GM21423 (cell line): Measurements from ENCODE around the gene CNOT10.
A peak's percentile ranks its signal among the peaks of the same experiment; 100 is the strongest.
"Not testable (repeated sequence)": the region's sequence is repeated elsewhere in the genome, so short reads cannot be mapped to it uniquely, and the experiment has no call there.

Experiments used
- ATAC-seq: cut with Tn5 transposase; IDR thresholded peaks from one replicate; pipeline ENCODE4 v1.9.1; 2021; ENCODE audit warnings: mild to moderate bottlenecking, moderate library complexity; ENCODE audit not compliant: unreplicated experiment

The CNOT10 gene, protein sequence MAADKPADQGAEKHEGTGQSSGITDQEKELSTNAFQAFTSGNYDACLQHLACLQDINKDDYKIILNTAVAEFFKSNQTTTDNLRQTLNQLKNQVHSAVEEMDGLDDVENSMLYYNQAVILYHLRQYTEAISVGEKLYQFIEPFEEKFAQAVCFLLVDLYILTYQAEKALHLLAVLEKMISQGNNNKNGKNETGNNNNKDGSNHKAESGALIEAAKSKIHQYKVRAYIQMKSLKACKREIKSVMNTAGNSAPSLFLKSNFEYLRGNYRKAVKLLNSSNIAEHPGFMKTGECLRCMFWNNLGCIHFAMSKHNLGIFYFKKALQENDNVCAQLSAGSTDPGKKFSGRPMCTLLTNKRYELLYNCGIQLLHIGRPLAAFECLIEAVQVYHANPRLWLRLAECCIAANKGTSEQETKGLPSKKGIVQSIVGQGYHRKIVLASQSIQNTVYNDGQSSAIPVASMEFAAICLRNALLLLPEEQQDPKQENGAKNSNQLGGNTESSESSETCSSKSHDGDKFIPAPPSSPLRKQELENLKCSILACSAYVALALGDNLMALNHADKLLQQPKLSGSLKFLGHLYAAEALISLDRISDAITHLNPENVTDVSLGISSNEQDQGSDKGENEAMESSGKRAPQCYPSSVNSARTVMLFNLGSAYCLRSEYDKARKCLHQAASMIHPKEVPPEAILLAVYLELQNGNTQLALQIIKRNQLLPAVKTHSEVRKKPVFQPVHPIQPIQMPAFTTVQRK

DNA sequence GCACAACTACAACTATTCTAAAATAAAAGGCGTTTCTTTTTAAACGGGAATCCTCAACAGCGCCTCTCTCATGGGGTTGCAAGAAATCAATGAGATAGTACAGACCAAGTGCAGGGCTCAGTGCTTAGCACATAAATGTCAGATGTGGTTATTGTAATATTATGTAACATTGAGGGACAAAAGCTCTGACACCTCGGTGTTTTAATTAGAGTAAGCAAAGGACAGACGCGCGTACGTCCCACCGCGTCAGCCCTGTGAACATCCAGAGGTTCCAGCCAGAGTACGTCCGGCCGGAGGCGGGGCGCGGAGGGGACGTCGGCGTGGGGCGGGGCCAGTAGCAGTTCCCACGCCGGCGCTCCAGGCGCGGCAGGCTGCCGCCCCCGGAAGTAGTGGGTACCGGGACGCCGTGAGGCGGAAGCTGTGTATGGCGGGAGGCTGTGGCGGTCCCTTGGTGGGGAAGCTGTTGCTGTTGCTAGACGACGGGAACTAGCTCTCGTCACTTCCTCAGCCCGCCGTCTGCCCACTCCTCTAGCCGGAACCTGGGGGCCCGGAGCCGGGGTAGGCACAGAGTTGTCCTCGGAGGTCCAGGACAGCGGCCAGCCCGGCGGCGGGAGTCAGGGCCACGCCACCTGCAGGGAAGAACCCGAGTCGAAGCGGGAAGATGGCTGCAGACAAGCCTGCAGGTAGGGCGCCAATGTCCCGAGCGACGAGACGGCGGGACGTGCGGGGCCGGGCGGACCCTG, at the start of gene CNOT10:
Gene CNOT10, plus strand, starts transcription at position 389 of the 743 bp plus-strand sequence. Its CDS starts 273 bp downstream, at position 662.
- peak; percentile 98 for ATAC-seq

DNA sequence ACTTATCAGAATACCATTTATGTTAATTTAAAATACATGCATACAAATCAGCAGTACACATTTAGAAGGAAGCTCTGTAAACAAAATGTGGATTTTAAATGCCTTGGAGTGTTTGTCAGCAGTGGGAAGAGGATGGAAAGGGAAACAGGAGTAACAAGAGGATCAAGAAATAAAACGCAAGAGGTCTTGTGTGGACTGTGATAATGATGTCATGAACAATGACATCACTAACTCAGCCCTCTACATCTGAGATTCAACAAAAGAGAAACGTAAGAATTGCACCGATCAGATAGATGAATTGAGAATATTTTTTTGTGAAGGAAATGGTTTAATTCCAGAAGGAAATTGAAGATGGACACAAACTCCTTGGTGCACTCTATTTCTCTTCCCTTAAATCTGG, 44.0 kb upstream of the CNOT10 start:
- ATAC-seq = no peak

DNA sequence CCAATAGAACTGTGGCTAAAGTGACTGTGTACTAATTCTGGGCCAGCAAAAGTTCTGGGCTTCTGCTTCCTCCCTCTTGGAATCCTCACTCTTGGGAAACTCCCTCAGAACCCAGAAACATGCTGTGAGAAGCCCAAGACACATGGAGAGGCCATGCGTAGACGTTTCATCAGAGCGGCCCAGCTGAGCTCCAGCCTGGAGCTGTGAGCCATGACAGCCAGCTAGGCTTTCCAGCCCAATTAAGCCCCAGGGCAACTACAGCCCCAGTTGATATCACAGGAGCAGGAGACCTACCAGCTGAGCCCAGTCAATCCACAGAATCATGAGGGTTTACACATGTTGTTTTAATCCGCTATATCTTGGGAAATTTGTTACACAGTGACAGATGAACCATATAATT, 43.6 kb upstream of the CNOT10 start:
- no peak for ATAC-seq

DNA sequence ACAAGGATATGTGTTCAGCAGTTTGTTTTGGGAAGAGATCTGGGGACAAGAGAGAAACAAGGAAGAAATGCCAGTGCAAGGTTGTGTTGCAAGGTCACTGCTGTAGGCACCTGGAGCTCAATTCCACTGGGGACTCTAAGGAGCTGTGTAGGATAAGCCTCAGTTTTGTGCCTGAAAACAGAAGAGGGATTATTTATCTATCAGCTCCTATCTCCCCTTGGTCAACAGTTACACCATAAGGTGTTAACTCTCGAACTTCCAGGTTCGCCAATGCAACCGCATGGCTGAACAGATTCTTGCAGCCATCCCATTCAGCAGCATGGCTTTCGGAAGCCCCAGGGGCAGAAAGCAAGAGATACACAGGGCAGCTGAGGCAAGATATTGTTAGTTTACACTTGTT, 41.6 kb upstream of the CNOT10 start:
- ATAC-seq = no peak

DNA sequence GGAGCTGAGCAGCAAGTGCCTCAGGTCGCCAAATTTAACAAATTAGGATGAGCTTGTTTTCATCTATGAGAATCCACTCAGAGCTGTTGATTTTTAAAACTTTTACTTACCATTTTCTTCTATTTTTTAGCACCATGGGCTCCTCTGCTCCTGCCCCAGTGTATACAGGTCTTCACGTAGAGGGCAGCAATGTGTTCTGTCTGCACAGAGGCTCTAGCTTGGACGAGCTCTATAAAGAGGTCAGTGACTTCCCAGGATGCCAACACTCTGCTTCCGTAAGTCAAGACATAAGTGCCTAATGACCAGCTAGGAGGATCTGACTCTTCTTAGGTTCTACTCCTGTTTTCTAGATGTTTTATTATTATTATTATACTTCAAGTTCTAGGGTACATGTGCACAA, 41.2 kb upstream of the CNOT10 start:
- ATAC-seq = no peak

DNA sequence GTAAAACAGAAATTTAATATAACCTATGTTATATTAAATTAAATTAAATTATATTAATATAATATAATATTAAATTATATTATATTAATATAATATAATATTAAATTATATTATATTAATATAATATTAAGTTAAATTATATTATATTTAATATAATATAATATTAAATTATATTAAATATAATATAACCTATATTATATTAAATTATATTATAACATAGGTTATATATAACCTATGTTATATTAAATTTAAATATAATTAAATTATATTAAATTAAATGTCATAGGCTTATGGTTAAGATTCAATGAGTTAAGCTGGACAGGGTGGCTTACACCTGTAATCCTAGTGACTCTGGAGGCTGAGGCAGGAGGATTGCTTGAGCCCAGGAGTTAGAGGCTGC, 40.6 kb upstream of the CNOT10 start:
- no peak for ATAC-seq

DNA sequence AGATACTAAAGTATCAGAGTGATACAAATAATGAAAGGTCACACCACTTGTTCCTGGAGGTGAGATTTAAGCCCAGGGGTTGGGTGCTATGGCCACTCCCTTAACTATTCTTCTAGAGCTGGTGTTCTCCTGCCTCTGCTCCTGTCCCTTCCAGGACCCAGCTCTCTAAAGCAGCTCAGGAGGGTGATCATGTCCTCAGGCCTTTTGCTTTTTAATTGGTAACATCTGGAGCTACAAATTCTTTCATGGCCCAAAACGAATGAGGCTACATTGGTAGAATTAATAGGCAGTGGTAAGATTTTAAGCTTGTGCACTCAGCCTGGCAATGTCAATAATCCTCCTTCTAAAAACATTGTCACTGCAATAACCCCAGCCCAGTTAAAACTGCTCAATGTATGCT, 38.2 kb upstream of the CNOT10 start:
- no peak for ATAC-seq

DNA sequence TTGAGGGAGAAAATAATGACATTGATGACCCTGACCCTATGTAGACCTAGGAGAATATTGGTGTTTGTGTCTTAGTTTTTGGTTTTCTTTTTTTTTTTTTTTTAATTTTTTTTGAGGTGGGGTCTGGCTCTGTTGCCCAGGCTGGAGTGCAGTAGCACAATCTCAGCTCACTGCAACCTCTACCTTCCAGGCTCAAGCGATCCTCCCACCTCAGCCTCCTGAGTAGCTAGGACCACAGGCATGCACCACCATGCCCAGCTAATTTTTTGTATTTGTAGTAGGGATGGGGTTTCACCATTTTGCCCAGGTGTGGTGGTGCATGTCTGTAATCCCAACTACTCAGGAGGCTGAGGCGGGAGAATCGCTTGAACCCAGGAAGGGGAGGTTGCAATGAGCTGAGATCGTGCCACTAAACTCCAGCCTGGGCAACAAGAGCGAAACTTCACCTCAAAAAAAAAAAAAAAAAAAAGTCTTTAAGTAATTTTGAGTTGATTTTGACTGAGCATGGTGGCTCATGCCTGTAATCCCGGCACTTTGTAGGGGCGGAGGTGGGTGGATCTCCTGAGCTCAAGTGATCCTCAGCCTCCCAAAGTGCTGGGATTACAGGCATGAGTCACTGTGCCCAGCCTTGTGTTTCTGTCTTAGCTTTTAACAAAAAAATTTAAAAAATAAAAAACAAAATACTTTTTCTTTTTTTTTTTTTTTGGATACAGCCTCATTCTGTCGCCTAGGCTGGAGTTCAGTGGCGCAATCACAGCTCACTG, 32.5 kb upstream of the CNOT10 start:
- not testable (repeated sequence) for ATAC-seq

DNA sequence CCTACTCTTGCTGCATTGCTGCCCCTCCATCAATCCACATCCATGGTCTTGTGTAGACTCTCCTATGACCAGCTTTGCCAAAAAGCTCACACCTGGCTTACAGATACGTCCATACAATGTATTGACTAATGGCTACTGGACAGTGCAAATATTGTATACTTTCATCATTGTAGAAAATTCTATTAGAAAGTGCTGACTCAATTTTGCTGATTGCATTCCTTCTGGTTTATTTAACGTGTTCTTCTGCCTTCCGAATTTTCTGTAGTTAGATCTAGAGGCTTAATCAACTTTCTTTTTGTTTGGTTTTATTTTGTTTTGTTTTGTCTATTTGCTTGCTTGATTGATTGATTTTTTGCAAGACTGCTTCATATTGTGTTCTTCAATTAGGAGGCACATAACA, 29.8 kb upstream of the CNOT10 start:
- no peak for ATAC-seq

DNA sequence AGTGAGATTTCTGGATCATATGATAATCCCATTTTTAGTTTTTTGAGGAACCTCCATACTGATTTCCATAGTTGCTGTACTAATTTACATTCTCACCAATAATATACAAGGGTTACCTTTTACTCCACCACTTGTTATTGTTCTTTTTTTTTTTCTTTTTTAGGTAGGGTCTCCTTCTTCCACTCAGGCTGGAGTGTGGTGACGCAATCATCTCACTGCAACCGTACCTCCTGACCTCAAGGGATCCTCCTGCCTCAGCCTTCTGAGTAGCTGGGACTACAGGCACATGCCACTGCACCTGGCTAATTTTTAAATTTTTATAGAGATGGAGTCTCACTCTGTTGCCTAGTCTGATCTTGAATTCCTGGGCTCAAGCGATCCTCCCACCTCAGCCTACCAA, 24.4 kb upstream of the CNOT10 start:
- no peak for ATAC-seq

DNA sequence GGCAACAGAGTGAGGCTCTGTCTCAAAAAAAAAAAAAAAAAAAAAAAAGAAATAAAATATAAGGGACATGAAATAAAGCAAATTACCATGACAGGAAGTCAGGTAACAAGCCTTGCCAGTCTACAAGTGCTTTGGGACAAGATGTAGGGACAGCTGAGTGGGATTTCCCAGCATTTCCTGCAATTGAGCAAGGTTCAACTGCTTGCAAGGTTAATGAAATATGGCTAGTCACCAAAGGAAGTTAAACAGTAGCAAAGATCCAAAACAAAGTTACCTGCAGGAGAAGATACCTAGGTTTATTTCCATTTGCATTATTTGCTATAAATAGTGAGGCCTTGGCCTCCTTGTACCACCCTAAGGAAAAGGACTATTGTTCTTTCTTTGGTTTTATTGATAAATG, 22.3 kb upstream of the CNOT10 start:
- no peak for ATAC-seq

DNA sequence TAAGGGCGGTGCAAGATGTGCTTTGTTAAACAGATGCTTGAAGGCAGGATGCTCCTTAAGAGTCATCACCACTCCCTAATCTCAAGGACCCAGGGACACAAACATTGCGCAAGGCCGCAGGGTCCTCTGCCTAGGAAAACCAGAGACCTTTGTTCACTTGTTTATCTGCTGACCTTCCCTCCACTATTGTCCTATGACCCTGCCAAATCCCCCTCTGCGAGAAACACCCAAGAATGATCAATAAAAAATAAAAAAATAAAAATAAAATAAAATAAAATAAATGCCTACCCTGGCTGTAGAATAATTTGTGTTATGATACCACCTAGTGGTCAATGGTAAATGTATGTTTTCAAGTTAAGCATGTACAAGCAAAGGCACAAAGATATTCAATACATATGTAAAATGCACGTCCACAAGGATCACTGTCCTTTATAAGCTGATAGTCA, 20.3 kb upstream of the CNOT10 start:
- not testable (repeated sequence) for ATAC-seq

DNA sequence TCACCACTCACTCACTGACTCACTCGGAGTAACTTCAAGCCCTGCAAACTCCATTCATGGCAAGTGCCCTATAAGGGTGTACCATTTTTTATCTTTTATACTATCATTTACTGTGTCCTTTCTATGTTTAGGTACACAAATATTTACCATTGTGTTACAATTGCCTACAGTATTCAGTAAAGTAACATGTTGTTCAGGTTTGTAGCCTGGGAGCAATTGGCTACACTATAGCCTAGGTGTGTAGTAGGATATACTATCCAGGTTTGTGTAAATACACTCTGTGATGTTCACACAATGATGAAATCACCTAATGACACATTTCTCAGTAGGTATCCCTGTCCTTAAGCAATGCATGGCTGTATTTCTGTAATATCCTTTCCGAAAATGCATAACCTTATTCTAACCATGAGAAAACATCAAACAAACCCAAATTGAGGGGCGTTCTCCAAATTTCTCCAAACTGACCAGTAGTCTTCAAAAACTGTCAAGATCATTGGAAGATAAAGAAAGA, 17.9 kb upstream of the CNOT10 start:
- ATAC-seq = no peak

DNA sequence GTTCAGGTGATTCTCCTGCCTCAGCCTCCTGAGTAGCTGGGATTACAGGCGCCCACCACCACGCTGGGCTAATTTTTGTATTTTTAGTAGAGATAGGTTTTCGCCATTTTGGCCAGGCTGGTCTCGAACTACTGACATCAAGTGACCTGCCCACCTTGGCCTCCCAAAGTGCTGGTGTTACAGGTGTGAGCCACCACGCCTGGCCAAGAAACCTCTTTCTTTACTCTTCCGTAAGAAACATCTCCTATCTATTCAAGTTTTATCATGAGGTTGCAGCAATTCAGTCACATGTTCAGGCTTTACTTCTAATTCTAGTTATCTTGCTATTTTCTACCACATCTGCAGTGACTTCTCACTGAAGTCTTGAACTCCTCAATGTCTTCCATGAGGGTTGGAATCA, 15.8 kb upstream of the CNOT10 start:
- not testable (repeated sequence) for ATAC-seq

DNA sequence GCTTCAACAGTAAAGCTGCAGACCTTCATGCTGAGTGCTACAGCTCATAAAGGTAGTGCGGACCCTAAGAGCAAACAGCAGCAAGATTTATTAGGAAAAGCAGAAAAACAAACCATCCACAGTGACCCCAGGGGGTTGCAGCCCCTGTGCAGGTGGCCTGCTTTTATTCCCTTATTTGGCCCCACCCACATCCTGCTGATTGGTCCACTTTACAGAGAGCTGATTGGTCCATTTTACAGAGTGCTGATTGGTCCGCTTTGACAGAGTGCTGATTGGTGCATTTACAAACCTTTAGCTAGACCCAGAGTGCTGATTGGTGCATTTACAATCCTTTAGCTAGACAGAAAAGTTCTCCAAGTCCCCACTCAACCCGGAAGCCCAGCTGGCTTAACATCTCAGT, 11.3 kb upstream of the CNOT10 start:
- ATAC-seq = not testable (repeated sequence)

DNA sequence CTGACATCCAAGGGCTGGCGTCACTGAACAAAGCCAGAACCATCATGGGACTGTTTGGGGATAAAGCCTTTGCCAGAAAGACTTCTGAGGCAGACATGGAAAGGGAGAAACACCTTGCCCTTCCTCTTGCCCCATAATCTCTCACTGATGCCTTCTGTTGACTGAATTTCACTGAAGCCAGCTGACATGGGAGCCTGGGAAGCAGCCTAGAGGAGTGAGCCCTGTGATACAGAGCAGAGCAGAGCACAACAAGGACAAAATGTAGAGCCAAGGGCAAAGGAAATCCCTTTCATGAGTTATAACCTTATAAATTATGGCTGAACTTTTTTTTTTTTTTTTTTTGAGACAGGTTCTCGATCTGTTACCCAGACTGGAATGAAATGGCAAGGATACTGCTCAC, 9.8 kb upstream of the CNOT10 start:
- ATAC-seq = no peak

DNA sequence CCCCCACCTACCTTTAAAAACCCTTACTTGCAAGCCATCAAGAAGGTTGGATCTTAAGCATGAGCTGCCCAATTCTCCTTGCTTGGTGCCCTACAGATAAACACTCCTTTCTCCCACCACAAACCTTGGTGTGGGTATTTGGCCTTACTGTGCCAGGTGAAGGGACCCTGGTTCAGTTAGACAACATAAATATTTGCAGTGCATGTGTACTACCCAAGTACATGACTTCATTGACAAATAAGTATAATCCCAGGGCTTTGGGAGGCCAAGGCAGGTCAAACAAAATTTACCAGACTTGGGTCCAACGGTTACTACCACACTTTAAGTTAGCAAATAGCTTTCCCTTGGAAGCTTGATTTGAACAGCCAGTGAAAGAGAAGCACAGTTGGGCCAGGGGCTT, 9.3 kb upstream of the CNOT10 start:
- ATAC-seq = no peak

DNA sequence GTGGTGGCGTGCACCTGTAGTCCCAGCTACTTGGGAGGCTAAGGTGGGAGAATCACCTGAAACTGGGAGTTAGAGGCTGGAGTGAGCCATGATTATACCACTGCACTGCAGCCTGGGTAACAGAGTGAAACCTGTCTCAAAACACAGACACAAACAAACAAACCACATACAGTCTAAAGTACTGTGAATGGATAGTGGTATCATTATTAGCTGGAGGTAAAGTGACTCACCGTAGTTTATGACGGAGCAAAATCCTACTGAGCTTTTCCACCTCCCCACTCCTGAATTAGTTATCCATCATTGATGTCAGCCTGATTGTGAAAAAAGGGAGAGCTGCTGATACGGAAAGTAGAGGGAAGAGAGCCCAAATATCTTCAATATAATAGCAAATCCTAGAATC, 3.2 kb upstream of the CNOT10 start:
- no peak for ATAC-seq

DNA sequence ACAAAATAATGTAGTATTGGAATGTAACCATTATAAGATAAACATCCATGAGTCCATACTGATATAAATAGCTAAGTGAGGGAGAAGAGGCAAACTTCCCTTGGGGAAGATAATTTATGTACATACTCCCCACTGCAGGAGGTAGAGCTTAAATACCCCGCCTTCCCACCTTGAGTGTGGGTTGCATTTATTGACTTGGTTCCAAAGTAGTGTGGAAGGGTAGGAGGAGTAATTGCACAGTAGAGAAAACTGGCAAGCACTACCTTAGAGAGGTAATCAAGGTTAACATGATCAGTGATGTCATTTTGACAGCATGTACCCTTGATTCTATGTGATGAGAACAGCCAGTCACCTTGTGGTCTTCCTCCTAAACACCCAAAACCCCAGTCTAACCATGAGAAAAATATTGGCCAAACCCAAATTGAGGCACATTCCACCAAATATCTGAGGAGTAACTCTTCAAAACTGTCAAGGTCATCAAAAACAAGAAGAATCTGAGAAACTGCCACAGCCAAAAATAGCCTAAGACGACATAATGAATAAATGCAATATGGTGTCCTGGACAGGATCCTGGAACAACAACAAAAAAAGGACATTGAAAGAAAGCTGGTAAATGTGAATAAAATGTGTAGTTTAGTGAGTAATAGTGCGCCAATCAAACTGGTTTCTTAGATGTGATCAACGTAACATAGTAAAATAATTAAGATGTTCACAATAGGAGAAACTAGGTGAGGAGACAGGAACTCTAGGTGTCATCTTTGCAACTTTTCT, 774 bp upstream of the CNOT10 start:
- ATAC-seq = no peak
